ENCODE measurements around the gene ARHGAP4.

DNA sequence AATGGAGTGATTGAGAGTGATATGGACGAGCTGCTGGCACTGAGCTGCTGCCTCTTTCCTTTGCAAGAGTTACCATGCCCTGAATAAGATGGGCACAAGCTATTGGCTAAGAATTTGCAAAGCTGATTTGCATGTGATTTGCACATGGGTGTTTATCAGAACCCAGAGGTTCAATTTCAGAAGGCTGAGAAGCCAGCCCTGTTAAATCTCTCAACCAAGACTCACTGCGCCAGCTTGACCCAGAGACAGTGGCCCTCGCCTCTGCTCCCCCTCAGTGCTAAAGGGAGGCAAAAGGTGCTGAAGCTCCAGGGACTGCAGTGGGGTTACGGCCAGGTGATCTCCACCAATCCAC, 701 bp downstream of the ARHGAP4 start:
- TF ChIP-seq, protein P1, sequence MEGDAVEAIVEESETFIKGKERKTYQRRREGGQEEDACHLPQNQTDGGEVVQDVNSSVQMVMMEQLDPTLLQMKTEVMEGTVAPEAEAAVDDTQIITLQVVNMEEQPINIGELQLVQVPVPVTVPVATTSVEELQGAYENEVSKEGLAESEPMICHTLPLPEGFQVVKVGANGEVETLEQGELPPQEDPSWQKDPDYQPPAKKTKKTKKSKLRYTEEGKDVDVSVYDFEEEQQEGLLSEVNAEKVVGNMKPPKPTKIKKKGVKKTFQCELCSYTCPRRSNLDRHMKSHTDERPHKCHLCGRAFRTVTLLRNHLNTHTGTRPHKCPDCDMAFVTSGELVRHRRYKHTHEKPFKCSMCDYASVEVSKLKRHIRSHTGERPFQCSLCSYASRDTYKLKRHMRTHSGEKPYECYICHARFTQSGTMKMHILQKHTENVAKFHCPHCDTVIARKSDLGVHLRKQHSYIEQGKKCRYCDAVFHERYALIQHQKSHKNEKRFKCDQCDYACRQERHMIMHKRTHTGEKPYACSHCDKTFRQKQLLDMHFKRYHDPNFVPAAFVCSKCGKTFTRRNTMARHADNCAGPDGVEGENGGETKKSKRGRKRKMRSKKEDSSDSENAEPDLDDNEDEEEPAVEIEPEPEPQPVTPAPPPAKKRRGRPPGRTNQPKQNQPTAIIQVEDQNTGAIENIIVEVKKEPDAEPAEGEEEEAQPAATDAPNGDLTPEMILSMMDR (IDR thresholded peaks at IDR 0.05 in 2 of 3, conservative IDR thresholded peaks at IDR 0.05 in 1 of 3; ENCODE audit: control insufficient read depth in 2 of 3, extremely low read depth in 1 of 3, insufficient read depth in 1 of 3, low read depth in 3 of 3, low read length in 3 of 3): no peak
- TF ChIP-seq, protein P2, sequence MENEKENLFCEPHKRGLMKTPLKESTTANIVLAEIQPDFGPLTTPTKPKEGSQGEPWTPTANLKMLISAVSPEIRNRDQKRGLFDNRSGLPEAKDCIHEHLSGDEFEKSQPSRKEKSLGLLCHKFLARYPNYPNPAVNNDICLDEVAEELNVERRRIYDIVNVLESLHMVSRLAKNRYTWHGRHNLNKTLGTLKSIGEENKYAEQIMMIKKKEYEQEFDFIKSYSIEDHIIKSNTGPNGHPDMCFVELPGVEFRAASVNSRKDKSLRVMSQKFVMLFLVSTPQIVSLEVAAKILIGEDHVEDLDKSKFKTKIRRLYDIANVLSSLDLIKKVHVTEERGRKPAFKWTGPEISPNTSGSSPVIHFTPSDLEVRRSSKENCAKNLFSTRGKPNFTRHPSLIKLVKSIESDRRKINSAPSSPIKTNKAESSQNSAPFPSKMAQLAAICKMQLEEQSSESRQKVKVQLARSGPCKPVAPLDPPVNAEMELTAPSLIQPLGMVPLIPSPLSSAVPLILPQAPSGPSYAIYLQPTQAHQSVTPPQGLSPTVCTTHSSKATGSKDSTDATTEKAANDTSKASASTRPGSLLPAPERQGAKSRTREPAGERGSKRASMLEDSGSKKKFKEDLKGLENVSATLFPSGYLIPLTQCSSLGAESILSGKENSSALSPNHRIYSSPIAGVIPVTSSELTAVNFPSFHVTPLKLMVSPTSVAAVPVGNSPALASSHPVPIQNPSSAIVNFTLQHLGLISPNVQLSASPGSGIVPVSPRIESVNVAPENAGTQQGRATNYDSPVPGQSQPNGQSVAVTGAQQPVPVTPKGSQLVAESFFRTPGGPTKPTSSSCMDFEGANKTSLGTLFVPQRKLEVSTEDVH (IDR thresholded peaks at IDR 0.05; ENCODE audit: low read depth, partially characterized antibody): no peak
- TF ChIP-seq POLR2AphosphoS5 (IDR thresholded peaks at IDR 0.05; ENCODE audit: low read length): peak; percentile 98

All from GM12878 (cell line).